GM23248 (cell line): Measurements from ENCODE around the gene ADCY2. TPM values are rescaled to one million over a fixed set of nuclear protein-coding genes. Genes with fewer than 3 reads are reported as not detected.

Experiments used
- DNase-seq: peaks from one replicate; pipeline ENCODE4 v3.0.0-alpha.2; 2015
- H2AFZ ChIP-seq: fragments of 200-600 bp; sonication (generic); 2 replicates; pipeline ENCODE4 v1.6.1; 2016; ENCODE audit warnings: antibody characterized with exemption
- H3F3A ChIP-seq: fragments of 200-600 bp; sonication (generic); 2 replicates; pipeline ENCODE4 v1.6.1; 2016; ENCODE audit warnings: mild to moderate bottlenecking, antibody characterized with exemption, mixed run types; ENCODE audit not compliant: insufficient read depth
- H3K27ac ChIP-seq: fragments of 200-600 bp; sonication (generic); 2 replicates; pipeline ENCODE4 v1.5.1; 2016; ENCODE audit warnings: mild to moderate bottlenecking
- H3K27me3 ChIP-seq: fragments of 200-600 bp; sonication (generic); replicated peaks from 2 replicates; pipeline ENCODE4 v1.6.1; 2016; ENCODE audit warnings: mild to moderate bottlenecking; ENCODE audit not compliant: insufficient read depth
- H3K36me3 ChIP-seq: fragments of 200-600 bp; sonication (generic); 2 replicates; pipeline ENCODE4 v1.6.1; 2016; ENCODE audit warnings: low read depth, mild to moderate bottlenecking
- H3K4me1 ChIP-seq: fragments of 200-600 bp; sonication (generic); 2 replicates; pipeline ENCODE4 v1.6.1; 2016; ENCODE audit warnings: mild to moderate bottlenecking; ENCODE audit not compliant: insufficient read depth
- H3K4me2 ChIP-seq: fragments of 200-600 bp; sonication (generic); one replicate; pipeline ENCODE4 v1.6.1; 2016; ENCODE audit warnings: mild to moderate bottlenecking; ENCODE audit not compliant: unreplicated experiment
- H3K4me3 ChIP-seq: fragments of 200-600 bp; sonication (generic); 2 replicates; pipeline ENCODE4 v1.5.1; 2016; ENCODE audit warnings: mild to moderate bottlenecking
- H3K79me2 ChIP-seq: fragments of 200-600 bp; sonication (generic); 2 replicates; pipeline ENCODE4 v1.6.1; 2016; ENCODE audit warnings: mild to moderate bottlenecking; ENCODE audit not compliant: insufficient read depth
- H3K9ac ChIP-seq: fragments of 200-600 bp; sonication (generic); 2 replicates; pipeline ENCODE4 v1.6.1; 2016; ENCODE audit warnings: mild to moderate bottlenecking
- H3K9me2 ChIP-seq: fragments of 200-600 bp; sonication (generic); 2 replicates; pipeline ENCODE4 v1.6.1; 2016; ENCODE audit warnings: mixed run types, mild to moderate bottlenecking, moderate library complexity; ENCODE audit not compliant: insufficient read depth
- H3K9me3 ChIP-seq: fragments of 200-600 bp; sonication (generic); one replicate; pipeline ENCODE4 v1.6.1; 2017; ENCODE audit warnings: low read depth
- H4K20me1 ChIP-seq: fragments of 200-600 bp; sonication (generic); 2 replicates; pipeline ENCODE4 v1.6.0; 2016; ENCODE audit not compliant: insufficient read depth
- EZH2 ChIP-seq: fragments of 200-600 bp; sonication (generic); IDR thresholded peaks from 2 replicates; pipeline ENCODE4 v1.6.1; 2018; ENCODE audit warnings: antibody characterized with exemption, mild to moderate bottlenecking; ENCODE audit not compliant: insufficient read depth, poor library complexity, severe bottlenecking
- EZH2phosphoT487 ChIP-seq: fragments of 200-600 bp; sonication (generic); IDR thresholded peaks from 2 replicates; pipeline ENCODE4 v1.6.1; 2018; ENCODE audit warnings: antibody characterized with exemption, moderate library complexity, mild to moderate bottlenecking, low read depth; ENCODE audit not compliant: insufficient read depth
- WGBS, 2 experiments: methylation state at CpG; one replicate each; pipeline ENCODE4 v1.1.6; 2015 to 2017; ENCODE audit warnings: low lambda C conversion rate in 2 of 2, low coverage in 1 of 2; ENCODE audit errors: missing lambda C conversion rate in 2 of 2; 5-methylcytosine and 5-hydroxymethylcytosine counted together
- in situ Hi-C: fragments of 300-500 bp; cut with MboI; formaldehyde crosslinking; loops from 2 replicates; pipeline ENCODE4 v1.15.0; 2020
- polyA plus RNA-seq: library from polyadenylated mRNA; unstranded; fragments of >200 nt; fragmentation: Nextera tagmentation; extraction: Ambion mirVana; gene quantifications from 2 replicates; pipeline ENCODE4 v1.2.1, GENCODE V29; 2016
- total RNA-seq: library from RNA; depleted of rRNA; stranded (reverse); fragments of >200 nt; shearing (Covaris generic); gene quantifications from 2 replicates; pipeline ENCODE4 v1.2.3, GENCODE V29; 2014

ADCY2 gene
- total and polyA plus RNA-seq, 2 experiments from 2014 or later: 0.11 TPM; not detected in 1

GRCh38 chr5:7493081-7493480 lies 97.1 kb downstream of the ADCY2 start:
- Histone ChIP-seq H3K4me3 (no peak overlapping the region), H3K79me2 (no peaks in the 10 kb centered on the region), H3K27me3 (no peaks in the 10 kb centered on the region), H3K9me3 (no peaks in the 10 kb centered on the region), H3K36me3 (no peaks in the 10 kb centered on the region), H3K9ac (no peak overlapping the region), H4K20me1 (no peaks in the 10 kb centered on the region), H3K4me2 (no peak overlapping the region), H3F3A (no peaks in the 10 kb centered on the region), H3K4me1 (no peaks in the 10 kb centered on the region), H3K9me2 (no peaks in the 10 kb centered on the region), H3K27ac (no peak overlapping the region), H2AFZ (no peak overlapping the region)
- 75 to 78% methylated on average over 1 of the region's 1 CpG for WGBS, 2 experiments
- in situ Hi-C loops: no loop called here
- no peak for DNase-seq
- TF ChIP-seq EZH2phosphoT487 (no peak), EZH2 (no peak)

GRCh38 chr5:7493622-7494021 lies 97.7 kb downstream of the ADCY2 start:
- Histone ChIP-seq H3K4me2 (no peak overlapping the region), H3K79me2 (no peaks in the 10 kb centered on the region), H3K4me3 (no peak overlapping the region), H3K9me3 (no peaks in the 10 kb centered on the region), H3K36me3 (no peaks in the 10 kb centered on the region), H3K9me2 (no peaks in the 10 kb centered on the region), H3K27me3 (no peaks in the 10 kb centered on the region), H3K9ac (no peak overlapping the region), H4K20me1 (no peaks in the 10 kb centered on the region), H3K4me1 (no peaks in the 10 kb centered on the region), H3F3A (no peaks in the 10 kb centered on the region), H2AFZ (no peak overlapping the region), H3K27ac (no peak overlapping the region)
- TF ChIP-seq EZH2phosphoT487: no peak
- WGBS, 2 experiments: 70 to 76% methylated on average over 4 to 5 of the region's 5 CpGs
- no peak for DNase-seq
- in situ Hi-C loops: no loop called here

- 0 to 10% methylated on average over 2 of the region's 2 CpGs for WGBS, 2 experiments
- in situ Hi-C loops: no loop called here
- TF ChIP-seq EZH2phosphoT487 (no peak), EZH2 (no peak)
Observed at GRCh38 chr5:7494481-7495130, 98.7 kb downstream of the ADCY2 start.

GRCh38 chr5:7495131-7495517 lies 99.2 kb downstream of the ADCY2 start:
- H3K9ac ChIP-seq: no peak overlapping the region

More at GRCh38 chr5:7494481-7495130, 98.7 kb downstream of the ADCY2 start:
- no peaks in the 10 kb centered on the region for H3K27me3 ChIP-seq
- H2AFZ ChIP-seq: no peak overlapping the region
- no peaks in the 10 kb centered on the region for H3K36me3 ChIP-seq
- no peak overlapping the region for H3K27ac ChIP-seq
- no peaks in the 10 kb centered on the region for H3K4me1 ChIP-seq
- DNase-seq: no peak
- H3K9me3 ChIP-seq: no peaks in the 10 kb centered on the region
- no peak overlapping the region for H3K4me3 ChIP-seq
- H3K4me2 ChIP-seq: no peak overlapping the region
- H3K9me2 ChIP-seq: no peaks in the 10 kb centered on the region
- no peaks in the 10 kb centered on the region for H3K79me2 ChIP-seq
- H3K9ac ChIP-seq: no peak overlapping the region
- H3F3A ChIP-seq: no peaks in the 10 kb centered on the region
- no peaks in the 10 kb centered on the region for H4K20me1 ChIP-seq

GRCh38 chr5:7500256-7500655 lies 104.3 kb downstream of the ADCY2 start:
- no peak for DNase-seq
- TF ChIP-seq EZH2: no peak
- TF ChIP-seq EZH2phosphoT487: no peak
- no peaks in the 10 kb centered on the region for H4K20me1 ChIP-seq
- H3K4me2 ChIP-seq: no peak overlapping the region
- H2AFZ ChIP-seq: no peak overlapping the region
- no peaks in the 10 kb centered on the region for H3K9me3 ChIP-seq
- no peaks in the 10 kb centered on the region for H3K79me2 ChIP-seq
- H3K9me2 ChIP-seq: no peaks in the 10 kb centered on the region
- no peak overlapping the region for H3K27ac ChIP-seq
- H3F3A ChIP-seq: no peaks in the 10 kb centered on the region
- no peak overlapping the region for H3K9ac ChIP-seq
- no peaks in the 10 kb centered on the region for H3K36me3 ChIP-seq
- H3K4me1 ChIP-seq: no peaks in the 10 kb centered on the region
- no peak overlapping the region for H3K4me3 ChIP-seq
- no peaks in the 10 kb centered on the region for H3K27me3 ChIP-seq
- WGBS, 2 experiments: 59 to 66% methylated on average over 3 of the region's 3 CpGs
- in situ Hi-C loops: no loop called here

More at GRCh38 chr5:7495131-7495517, 99.2 kb downstream of the ADCY2 start:
- 1 to 3% methylated on average over 5 of the region's 5 CpGs for WGBS, 2 experiments
- Histone ChIP-seq H2AFZ (no peak overlapping the region), H3K27ac (no peak overlapping the region), H3K9me2 (no peaks in the 10 kb centered on the region), H3K9me3 (no peaks in the 10 kb centered on the region), H3F3A (no peaks in the 10 kb centered on the region), H3K27me3 (no peaks in the 10 kb centered on the region), H3K4me1 (no peaks in the 10 kb centered on the region), H3K79me2 (no peaks in the 10 kb centered on the region), H3K4me2 (no peak overlapping the region), H4K20me1 (no peaks in the 10 kb centered on the region), H3K4me3 (no peak overlapping the region), H3K36me3 (no peaks in the 10 kb centered on the region)
- no peak for TF ChIP-seq EZH2
- TF ChIP-seq EZH2phosphoT487: no peak
- in situ Hi-C loops: no loop called here
- no peak for DNase-seq
